Stimulated activated naive CD4-positive, alpha-beta T cell (primary cell): ENCODE results near the gene LHX5.
A peak's percentile ranks its signal among the peaks of the same experiment; 100 is the strongest.

ENCODE experiments used
- DNase-seq, 6 experiments: peaks; one replicate each; lab custom pipeline; 2025; lab: John Stamatoyannopoulos, UW

LHX5 gene

DNA sequence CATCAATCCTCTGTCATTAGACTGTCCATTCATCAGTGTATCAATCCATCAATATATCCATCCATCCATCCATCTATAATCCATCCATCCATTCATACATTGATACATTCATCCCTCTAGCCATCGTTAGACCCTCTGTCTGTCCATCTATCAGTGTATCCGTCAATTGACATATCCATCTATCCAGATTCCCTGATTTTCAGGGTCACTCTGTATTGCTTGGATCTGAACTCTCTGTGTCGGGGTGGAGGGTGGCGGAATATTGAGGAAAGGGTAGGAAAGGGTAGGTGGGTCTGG is 32.4 kb downstream of the LHX5 start:
- DNase-seq, result no peak

DNA sequence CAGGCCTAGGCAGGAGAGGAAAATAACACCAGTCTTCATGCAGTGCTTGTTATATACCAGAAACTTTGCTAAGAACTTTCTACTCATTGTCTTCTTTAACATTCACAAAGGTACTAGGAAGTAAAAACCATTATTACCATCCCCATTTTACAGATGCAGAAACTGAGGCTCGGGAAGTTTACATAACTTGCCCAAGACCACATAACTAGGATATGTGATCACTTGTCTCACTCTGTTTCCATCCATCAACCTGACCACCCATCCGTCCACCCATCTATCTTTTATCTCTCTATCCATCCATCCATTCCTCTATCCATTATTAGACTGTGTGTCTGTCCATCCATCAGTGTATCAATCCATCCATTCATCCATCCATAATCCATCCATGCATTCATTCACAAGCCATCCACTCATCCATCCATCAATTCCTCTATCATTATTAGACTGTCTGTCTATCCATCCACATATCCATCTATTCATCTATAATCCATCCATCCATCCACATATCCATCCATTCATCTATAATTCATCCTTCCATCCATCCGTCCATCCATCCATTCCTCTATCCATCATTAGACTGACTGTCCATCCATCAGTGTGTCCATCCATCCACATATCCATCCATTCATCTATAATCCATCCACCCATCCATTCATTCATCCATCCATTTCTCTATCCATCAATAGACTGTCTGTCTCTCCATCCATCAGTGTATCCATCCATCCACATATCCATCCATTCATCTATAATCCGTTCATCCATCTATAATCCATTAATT is 33.0 kb downstream of the LHX5 start:
- no peak for DNase-seq

DNA sequence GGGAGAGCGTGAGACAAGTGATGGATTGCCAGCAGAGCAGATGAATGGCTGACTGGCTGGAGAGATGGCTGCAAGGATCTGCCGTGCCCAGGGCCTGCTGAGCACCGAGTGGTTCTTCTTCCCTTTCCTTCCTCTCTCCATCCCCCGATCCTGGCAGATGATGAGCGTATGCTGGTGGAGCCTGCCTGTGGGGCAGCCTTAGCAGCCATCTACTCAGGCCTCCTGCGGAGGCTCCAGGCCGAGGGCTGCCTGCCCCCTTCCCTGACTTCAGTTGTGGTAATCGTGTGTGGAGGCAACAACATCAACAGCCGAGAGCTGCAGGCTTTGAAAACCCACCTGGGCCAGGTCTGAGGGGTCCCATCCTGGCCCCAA is 34.0 kb downstream of the LHX5 start:
- no peak for DNase-seq

DNA sequence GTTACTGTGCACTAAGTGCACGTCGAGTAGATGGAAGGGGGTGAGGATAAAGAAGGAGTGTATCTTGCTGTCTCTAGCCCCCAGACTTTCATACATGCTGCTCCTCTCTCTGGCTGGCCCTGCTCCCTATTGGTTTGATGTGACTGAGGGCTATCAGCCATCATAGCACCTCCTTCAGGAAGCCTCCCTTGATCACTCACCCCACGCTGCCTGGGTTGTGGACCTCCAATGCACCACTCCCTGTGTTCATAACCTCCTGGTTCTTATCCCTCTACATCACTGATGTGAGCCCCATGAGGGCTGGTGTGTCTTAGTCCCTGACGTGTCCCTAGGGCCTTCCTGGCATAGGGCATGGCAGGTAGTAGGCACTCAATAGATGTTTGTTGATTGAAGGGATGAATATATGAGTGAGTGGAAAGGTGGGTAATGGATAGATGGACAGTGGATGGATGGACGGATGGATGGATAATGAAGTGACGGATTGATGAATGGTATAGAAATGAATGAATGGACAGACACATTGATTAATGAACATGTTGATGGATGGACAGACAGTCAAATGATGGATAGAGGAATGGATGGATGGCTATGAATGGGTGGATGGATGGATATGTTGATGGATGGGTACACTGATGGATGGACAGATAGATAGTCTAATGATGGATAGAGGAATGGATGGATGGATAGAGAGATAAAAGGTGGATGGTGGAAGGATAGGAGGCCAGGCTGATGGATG is 34.5 kb downstream of the LHX5 start:
- DNase-seq, result no peak

DNA sequence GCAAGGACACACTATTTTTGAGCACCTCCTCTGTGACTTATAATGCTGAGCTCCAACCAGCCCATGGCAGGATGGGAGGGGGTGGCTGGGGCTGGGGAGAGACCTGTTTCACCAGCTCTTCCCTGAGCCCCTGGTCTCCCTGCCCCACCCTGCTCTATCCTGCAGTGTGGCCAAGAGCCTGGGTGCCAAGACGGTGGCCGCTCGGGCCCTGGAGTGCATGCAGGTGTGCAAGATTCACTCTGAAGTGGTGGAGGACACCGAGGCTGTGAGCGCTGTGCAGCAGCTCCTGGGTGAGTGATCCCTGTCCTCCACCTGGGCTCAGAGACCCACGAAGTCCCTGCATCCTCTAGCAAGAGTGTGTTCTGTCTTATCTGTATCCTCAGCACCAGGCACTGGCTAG is 35.1 kb downstream of the LHX5 start:
- no peak for DNase-seq

DNA sequence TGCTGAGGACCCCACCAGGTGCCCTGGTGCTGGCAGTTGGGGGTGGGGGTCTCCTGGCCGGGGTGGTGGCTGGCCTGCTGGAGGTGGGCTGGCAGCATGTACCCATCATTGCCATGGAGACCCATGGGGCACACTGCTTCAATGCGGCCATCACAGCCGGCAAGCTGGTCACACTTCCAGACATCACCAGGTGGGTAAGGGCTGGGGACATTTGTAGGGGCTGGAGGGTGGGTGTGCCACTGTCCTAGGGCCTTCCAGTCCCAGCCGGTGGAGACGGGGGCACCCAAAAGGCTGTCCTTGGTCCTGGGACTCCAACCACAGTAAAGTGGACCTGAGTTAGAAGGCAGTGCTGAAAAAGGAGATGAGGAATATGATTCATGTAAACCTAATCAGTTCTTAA is 36.3 kb downstream of the LHX5 start:
- no peak for DNase-seq

DNA sequence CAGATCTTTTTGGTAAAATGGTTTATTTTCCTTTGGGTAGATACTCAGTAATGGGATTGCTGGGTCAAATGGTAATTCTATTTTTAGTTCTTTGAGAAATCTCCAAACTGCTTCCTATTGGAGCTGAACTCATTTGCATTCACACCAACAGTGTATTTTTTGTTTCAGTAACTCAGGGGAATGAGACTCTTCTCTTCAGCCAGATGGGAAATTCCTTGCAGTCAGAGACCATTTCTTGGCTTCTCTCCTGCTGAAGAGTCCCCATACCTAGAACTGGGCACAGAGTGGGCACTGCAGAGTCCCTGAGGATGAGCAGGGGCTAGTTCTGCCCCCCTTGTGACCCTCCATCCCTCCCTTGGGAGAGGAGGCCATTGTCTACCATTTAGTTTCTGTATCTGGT is 38.7 kb downstream of the LHX5 start:
- no peak for DNase-seq

DNA sequence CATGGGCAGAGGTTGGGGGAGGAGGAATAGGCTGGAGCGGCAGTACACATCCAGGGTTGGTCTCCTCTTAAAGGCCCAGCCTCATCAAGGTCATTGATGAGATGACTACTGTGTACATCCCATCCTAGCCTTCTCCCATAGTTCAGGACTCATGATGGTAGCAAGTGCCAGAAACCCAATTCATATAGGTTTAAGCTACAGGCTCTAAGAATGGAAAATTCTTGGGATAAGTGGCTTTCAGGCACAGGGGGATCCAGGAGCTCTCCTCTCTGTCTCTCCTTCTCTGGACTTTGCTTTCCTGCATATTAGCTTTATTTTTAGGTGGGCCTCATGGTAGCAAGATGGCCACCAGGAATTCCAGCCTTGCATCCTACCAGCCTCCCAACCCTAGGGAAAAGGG is 43.2 kb downstream of the LHX5 start:
- DNase-seq, result no peak

DNA sequence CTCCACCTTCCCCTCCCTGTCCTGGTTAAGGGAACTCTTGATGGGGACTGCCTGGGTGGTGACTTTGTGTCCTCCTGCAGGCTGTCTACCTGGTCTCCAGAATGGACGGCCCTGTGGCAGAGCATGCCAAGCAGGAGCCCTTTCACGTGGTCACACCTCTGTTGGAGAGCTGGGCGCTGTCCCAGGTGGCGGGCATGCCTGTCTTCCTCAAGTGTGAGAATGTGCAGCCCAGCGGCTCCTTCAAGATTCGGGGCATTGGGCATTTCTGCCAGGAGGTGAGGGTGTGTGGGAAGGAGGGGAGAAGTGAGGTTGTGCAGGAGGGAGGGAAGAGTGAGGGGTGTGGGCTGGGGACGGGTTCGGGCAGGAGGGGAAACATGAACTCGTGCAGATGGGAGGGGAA is 43.8 kb downstream of the LHX5 start:
- no peak for DNase-seq

DNA sequence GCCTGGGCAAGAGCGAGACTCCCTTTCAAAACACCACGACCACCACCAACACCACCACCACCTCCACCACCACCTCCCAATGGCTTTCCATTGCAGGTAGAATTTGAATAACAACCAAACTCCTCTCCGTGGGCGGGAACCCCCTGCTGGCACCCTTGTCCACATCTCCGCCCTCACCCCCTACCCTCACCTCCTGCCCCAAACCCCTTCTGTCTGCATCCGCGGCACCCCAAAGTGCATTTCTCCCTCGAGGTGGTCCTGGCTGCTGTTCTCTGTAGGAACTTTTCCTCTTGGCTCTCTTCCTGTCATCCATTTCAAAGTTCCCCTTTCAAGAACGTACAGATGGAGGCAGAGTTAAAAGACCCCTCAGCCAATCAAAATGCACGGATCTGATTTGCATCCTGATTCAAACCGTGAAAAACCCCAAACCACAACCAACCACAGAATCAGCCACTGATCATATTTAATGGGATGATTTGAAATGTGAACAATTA is 45.7 kb downstream of the LHX5 start:
- DNase-seq, result no peak

DNA sequence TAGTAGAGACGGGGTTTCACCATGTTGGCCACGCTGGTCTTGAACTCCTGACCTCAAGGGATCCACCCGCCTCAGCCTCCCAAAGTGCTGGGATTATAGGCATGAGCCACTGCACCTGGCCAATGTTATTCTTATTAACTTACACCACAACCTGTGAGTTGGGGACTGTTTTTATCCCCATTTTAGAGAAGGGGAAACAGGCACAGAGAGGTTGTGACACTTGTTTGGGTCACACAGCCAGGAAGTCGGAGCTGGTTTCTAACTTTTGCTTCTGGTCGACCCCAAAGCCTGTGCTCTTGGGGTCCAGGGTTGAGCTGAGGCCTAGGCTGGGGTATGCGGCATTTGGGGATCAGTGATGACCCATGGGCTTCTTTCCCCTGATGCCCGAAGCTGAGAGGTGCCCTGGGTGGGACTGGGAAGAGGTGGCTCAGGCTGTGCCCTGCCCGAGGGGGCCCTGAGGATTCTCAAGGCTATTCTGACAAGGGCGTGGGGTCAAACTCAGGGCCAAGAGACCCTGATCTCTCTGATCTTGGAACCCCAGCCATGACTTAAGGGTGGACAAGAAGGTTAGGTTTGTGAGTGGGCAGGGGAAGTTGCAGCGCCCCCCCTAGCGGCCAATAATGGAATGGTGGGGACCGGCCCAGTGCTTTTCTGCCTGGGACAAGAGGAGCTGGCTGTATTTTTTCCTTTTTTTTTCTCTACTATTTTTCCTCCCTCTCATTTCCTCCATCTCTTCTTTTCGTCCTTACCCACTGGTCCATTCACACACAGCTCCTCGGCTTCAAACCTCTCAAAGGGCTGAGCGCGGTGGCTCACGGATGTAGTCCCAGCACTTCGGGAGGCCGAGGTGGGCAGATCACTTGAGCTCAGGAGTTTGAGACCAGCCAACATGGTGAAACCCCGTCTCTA is 46.5 kb downstream of the LHX5 start:
- DNase-seq, result peak in 5 of 6 experiments; percentile 4 to 35 (median 21)

DNA sequence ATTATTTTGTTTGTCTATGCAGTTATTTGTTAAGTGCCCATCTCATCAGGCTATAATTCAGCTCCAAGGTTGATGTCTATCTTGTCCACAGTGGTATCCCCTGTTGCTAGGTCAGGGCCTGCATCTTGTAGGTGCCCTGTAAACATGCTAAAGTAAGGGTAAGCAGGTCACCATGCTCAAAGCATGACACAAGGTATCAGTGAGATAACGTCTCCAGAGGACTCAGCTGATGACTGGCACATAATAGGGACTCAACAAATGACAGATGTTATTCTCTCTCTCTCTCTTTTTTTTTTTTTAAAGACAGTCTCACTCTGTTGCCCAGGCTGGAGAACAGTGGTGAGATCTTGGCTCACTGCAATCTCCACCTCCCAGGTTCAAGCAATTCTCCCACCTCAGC is 47.2 kb downstream of the LHX5 start:
- DNase-seq, result no peak

DNA sequence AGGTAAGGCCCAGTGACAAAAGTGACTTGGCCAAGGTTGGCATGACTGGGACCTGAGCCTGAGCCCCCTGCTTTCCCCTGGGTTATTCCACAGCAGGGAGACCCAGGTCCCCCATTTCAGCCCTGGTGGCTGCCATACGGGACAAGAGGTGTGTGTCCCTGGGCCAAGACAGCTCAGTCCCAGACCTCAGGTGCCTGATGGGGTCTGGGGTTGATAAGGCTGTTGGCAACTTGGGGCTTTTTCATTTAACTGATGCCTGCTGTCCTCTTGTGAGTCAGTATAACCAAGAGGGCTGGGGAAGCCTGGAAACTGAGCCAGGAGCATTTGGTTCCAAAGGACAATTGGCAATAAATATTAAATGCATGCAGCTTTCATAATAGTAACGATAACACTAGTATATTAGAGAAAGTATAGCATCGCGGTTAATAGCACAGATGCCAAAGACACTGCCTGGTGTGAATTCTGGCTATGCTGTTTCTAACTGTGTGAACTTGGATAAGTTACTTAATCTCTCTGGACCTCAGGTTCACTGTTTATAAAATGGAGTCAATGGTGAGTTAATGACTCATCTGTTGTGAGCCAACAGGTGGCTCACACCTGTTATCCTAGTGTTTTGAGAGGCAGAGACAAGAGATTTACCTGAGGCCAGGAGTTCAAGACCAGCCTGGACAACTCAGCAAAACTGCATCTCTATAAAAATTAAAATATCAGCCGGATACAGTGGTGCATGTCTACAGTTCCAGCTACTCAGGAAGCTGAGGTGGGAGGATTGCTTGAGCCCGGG is 48.6 kb downstream of the LHX5 start:
- no peak for DNase-seq

DNA sequence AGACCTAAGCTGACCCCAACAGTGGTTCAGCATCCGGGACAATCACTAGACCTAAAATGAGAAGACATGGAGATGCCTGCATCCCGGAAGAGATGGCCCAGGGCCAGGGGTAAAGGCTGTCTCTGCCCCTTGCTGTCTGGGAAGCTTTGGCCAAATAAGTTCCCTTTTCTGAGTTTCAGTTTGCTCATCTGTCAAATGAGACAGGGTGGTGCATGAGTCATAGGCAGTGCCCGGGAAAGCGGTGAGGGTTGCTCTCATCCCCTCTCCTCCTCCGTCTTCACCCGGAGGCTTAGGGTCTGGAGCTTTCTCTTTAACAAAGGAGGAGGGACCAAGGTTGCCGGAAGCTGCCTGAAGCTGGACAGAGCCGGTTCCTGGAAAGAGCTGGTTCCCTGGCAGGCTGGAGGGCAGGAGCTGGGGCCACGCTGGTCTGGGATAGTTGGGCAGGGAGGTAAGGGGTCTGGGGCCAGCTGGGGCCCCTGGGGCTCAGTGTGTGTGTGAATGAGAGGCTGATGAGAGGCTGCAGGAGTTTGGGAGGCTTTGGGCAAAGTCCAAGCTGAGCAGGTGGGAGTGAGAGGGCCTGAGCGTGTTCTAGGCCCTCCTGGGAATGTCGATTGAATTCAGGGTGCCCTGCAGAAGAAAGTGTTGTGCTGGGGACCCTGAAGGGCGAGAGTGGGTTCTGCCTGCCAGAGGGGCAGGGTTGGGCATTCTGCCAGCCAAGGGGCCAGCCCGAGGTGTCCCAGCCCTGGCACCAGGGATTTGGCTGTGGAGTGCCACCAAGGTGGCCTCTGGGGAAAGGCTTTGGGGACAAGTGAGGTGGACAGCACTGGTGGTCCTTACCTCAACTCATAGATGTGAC is 49.4 kb downstream of the LHX5 start, which contains the start of gene SDSL:
TSS of gene SDSL (plus strand) at position 351 of the 856 bp plus-strand sequence. CDS start 5,603 bp downstream, outside the sequence.
- DNase-seq, result no peak

DNA sequence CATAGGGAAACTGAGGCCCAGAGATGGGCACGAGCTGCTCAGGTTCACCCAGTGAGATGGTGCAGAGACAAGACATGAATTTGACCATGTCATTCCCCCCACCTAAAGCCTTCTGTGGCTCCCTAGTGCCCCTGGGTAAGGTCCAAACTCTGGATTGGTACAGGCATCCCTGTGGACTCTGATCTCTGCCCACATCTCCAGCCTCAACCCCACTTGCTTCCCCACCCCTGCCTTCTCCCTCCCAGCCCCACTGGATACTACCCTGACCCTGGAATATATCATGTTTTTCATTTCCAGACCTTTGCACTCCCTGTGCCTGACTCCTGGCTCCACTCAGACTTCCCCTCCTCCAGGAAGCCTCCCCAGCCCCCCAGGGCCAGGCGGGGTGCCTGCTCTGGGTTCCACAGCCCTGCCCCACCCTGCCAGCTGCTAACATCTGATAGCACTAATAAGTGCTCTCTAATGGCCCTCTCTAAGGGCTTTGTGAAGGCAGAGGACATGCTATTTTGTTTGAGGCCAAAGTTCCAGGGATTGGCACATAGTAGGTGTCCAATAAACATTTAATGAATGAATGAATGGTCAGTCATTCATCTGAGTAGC is 50.6 kb downstream of the LHX5 start:
- DNase-seq, result no peak

DNA sequence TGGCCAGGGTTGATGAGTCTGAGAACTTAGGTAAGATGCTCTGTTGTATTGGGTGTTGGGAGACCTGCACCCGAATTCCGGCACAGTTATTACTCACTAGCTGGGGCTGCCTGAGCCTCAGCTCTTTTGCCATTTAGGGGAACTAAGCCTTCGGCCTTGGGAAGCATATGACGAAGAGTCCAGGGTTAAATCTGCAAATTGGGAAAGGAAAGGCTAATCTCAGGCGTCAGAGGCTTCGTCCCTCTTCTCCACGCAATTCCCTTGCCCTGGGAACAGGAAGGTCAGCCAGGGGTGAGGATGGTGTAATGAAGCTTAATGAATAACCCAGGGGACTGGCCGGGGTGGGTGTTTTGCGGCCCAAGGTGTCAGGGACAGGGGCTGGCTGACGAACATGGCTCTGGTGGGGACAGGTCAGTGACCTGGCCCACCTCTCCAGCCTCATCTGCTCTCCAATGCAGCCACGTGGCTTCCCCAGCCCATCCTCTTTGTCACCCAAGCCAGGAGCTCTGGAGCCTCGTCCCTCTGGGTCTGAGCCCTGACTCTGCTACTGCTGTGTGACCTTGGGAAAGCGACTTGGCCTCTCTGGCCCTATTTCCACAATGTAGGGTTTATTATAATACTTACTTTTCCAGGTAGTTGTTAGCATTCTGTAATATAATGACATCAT is 53.3 kb downstream of the LHX5 start:
- no peak for DNase-seq

DNA sequence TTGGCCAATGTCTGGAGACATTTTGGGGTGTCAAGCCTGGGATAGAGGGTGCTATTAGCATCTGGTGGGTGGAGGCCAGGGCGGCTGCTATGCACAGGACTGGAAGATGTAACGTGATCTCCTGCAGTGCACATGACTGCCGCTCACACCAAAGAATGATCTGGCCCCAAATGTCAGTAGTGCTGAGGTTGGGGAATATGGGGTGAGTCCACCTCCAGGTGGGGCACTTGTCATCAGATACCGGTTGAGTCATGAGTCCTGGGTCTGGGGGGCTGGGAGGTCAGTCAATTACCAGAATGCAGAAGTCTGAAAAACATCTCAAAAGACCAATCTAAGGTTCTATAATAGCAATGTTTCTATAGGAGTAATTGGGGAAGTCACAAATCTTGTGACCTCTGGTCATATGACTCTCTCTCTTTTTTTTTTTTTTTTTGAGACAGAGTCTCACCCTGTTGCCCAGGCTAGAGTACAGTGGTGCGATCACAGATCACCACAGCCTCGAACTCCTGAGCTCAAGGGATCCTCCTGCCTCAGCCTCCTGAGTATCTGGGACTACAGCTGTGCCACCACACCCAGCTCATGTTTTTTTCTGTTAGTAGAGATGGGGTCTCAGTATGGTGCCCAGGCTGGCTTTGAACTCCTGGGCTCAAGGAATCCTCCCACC is 55.4 kb downstream of the LHX5 start:
- DNase-seq, result no peak

DNA sequence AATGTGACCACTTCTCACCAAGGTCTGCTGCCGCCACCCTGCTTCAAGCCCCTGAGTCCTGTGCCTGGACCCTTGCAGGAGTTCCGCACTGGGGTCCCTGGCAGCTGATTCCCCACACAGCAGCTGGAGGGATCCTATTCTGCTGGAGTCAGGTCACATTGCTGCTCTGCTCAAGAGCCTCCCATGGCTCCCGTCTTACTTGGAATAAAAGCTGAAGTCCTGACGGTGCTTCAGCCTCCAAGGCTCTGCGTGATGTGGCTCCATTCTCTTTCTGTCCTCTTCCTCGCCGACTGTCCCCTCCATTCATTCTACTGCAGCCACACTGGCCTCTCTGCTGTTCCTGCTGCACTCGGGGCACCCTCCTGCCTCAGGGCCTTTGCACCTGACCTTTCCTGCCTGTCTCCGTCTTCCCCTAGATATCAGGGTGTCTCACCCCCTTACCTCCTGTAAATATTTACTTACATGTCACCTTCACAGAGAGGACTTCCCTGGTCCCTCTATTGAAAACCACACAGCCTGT is 57.1 kb downstream of the LHX5 start:
- DNase-seq, result no peak

DNA sequence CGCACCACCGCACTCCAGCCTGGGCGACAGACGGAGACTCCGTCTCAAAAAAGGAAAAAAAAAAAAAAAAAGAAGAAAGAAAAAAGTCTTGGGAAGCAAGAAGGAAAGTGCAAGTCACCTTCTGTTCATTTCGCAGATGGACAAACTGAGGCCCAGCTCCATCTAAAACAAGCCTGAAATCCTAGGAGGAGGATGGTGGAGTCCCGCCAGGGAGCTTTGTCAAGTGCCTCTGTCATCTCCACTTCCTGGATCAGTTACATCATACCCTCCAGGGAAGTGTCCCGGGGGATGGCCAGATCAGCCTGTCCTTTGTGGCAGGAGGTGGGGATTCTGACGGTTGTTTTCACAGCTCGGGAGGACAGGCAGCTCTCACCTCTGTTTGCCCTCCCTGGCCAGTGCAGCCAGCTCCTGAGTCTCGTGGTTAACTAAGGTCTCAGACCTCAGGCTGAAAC is 58.2 kb downstream of the LHX5 start:
- DNase-seq, result no peak
